COLO829 (cell line): Measurements from ENCODE around the gene ADAM17.
"Not testable (repeated sequence)": the region's sequence is repeated elsewhere in the genome, so short reads cannot be mapped to it uniquely, and the experiment has no call there.

Source experiments
- DNase-seq: peaks from one replicate; pipeline ENCODE4 v3.0.0; 2012; ENCODE audit warnings: low spot score

ADAM17 gene

GRCh38 chr2:9565436-9566153 lies 10.0 kb upstream of the ADAM17 start:
- peak; percentile 77 for DNase-seq

GRCh38 chr2:9560628-9561027 lies 5.0 kb upstream of the ADAM17 start:
- no peak for DNase-seq

GRCh38 chr2:9558948-9559381 lies 3.3 kb upstream of the ADAM17 start:
- DNase-seq, result no peak

- no peak for DNase-seq
Measured at GRCh38 chr2:9556121-9556743, 602 bp upstream of the ADAM17 start.

GRCh38 chr2:9554921-9555296 lies 721 bp downstream of the ADAM17 start:
- DNase-seq, result no peak

- no peak for DNase-seq
Measured at GRCh38 chr2:9552219-9553178, 3.1 kb downstream of the ADAM17 start.

- DNase-seq, result not testable (repeated sequence)
Measured at GRCh38 chr2:9550859-9551391, 4.7 kb downstream of the ADAM17 start.

- no peak for DNase-seq
Measured at GRCh38 chr2:9549420-9549819, 6.2 kb downstream of the ADAM17 start.

- no peak for DNase-seq
Measured at GRCh38 chr2:9548506-9548905, 7.1 kb downstream of the ADAM17 start.

GRCh38 chr2:9547262-9547991 lies 8.2 kb downstream of the ADAM17 start:
- DNase-seq, result no peak

GRCh38 chr2:9545502-9545901 lies 10.1 kb downstream of the ADAM17 start:
- no peak for DNase-seq

- DNase-seq, result no peak
Measured at GRCh38 chr2:9543557-9543956, 12.1 kb downstream of the ADAM17 start.

GRCh38 chr2:9539531-9539930 lies 16.1 kb downstream of the ADAM17 start:
- DNase-seq, result no peak

GRCh38 chr2:9538000-9538507 lies 17.6 kb downstream of the ADAM17 start:
- DNase-seq, result peak; percentile 80

- DNase-seq, result no peak
Measured at GRCh38 chr2:9536504-9536903, 19.1 kb downstream of the ADAM17 start.

GRCh38 chr2:9535177-9535576 lies 20.5 kb downstream of the ADAM17 start:
- no peak for DNase-seq

- DNase-seq, result no peak
Measured at GRCh38 chr2:9533663-9534062, 22.0 kb downstream of the ADAM17 start.

- no peak for DNase-seq
Measured at GRCh38 chr2:9532421-9532820, 23.2 kb downstream of the ADAM17 start.

GRCh38 chr2:9527995-9528787 lies 27.4 kb downstream of the ADAM17 start:
- no peak for DNase-seq

GRCh38 chr2:9525266-9525665 lies 30.4 kb downstream of the ADAM17 start:
- no peak for DNase-seq

GRCh38 chr2:9524291-9524690 lies 31.3 kb downstream of the ADAM17 start:
- DNase-seq, result no peak
